Measurements from ENCODE around the gene YWHAH. TPM values are rescaled to one million over a fixed set of nuclear protein-coding genes. Genes with fewer than 3 reads are reported as not detected.

Gene YWHAH
- total and polyA plus RNA-seq, 9 of the 15 experiments (the other 6 are each of a cell fraction or from before 2014, with no cell fraction given) = 32.0 to 177 (median 114) TPM

GRCh38 chr22:31919730-31920129 is 24.6 kb upstream of the YWHAH start (continued):
- TF ChIP-seq, protein P1, sequence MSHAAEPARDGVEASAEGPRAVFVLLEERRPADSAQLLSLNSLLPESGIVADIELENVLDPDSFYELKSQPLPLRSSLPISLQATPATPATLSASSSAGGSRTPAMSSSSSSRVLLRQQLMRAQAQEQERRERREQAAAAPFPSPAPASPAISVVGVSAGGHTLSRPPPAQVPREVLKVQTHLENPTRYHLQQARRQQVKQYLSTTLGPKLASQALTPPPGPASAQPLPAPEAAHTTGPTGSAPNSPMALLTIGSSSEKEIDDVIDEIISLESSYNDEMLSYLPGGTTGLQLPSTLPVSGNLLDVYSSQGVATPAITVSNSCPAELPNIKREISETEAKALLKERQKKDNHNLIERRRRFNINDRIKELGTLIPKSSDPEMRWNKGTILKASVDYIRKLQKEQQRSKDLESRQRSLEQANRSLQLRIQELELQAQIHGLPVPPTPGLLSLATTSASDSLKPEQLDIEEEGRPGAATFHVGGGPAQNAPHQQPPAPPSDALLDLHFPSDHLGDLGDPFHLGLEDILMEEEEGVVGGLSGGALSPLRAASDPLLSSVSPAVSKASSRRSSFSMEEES (CRISPR knock-in tag; IDR thresholded peaks at IDR 0.05) = no peak
- TF ChIP-seq DACH1 (IDR thresholded peaks at IDR 0.05; ENCODE audit: partially characterized antibody) (no peak), USF1 (CRISPR knock-in tag; IDR thresholded peaks at IDR 0.05) (no peak), KDM4B (IDR thresholded peaks at IDR 0.05; ENCODE audit: borderline replicate concordance in 2 of 2, low read depth in 1 of 2) (no peak)

DNA sequence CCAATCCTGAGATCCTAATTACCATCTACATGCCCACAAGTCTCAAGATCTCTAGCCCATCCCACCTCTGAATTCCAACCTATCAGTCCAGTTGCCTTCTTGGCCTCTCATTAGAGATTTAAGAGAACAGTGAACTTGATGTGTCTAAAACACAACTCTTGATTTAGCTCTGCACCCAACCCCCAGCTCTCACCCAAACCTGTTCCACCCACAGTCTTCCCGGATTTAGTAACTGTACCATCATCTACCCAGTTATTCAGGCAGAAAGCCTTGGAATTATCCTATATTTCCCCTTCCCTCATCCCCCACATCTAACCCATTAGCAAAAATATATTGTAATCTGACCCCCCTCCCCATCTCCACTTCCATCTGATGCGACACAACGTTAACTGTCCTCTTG is 24.0 kb upstream of the YWHAH start:
- H3K27me3 ChIP-seq (ENCODE audit: control insufficient read depth in 2 of 2, insufficient read depth in 2 of 2, low read length in 2 of 2) = no peaks in the 10 kb centered on the region
- peaks cover 4% of the 10 kb centered on the region for H3K9me1 ChIP-seq (ENCODE audit: control insufficient read depth, insufficient read depth, low read length)
- ATAC-seq (no peak), FAIRE-seq (no peak), DNase-seq (ENCODE audit: extremely low read depth in 1 of 4, low spot score in 3 of 4) (no peak)
- no peak overlapping the region for H3K4me2 ChIP-seq (ENCODE audit: insufficient read depth, low read length)
- no peaks in the 10 kb centered on the region; the same call in 2 of the 3 replicates for H3K36me3 ChIP-seq (ENCODE audit: control insufficient read depth, insufficient read depth, low read length)
- H3K9me3 ChIP-seq (replicated peaks; ENCODE audit: control insufficient read depth, insufficient read depth, low read depth, low read length) = no peaks in the 10 kb centered on the region
- CTCF ChIA-PET (ENCODE audit: low intra/inter-chr PET ratio) = no interaction called here
- intact Hi-C loops (cut with micrococcal nuclease) (no loop called here), in situ Hi-C loops (cut with MboI) (no loop called here)
- no TSS peak for BruUV-seq (replicated peaks)
- H3K9ac ChIP-seq (ENCODE audit: insufficient read depth in 1 of 2, low read depth in 2 of 2, low read length in 2 of 2) = no peak overlapping the region
- TF ChIP-seq KAT2B (IDR thresholded peaks at IDR 0.05; ENCODE audit: low read depth, low read length) (no peak), POLR2H (tag; IDR thresholded peaks at IDR 0.05; ENCODE audit: low read depth) (no peak), MAFG (tag; conservative IDR thresholded peaks at IDR 0.05) (no peak), PCBP1 (IDR thresholded peaks at IDR 0.05; ENCODE audit: low read depth, low read length, poor library complexity, severe bottlenecking) (no peak), JUND (IDR thresholded peaks at IDR 0.05; ENCODE audit: borderline replicate concordance, low read depth, low read length) (no peak), JUND (tag; IDR thresholded peaks at IDR 0.05; ENCODE audit: borderline replicate concordance, low read depth, low read length) (no peak), TOE1 (IDR thresholded peaks at IDR 0.05; ENCODE audit: borderline replicate concordance) (no peak), TOE1 (CRISPR knock-in tag; IDR thresholded peaks at IDR 0.05; ENCODE audit: borderline replicate concordance, low read depth) (no peak), CREB3L1 (IDR thresholded peaks at IDR 0.05; ENCODE audit: borderline replicate concordance, low read depth) (no peak)
- TF ChIP-seq, protein P2, sequence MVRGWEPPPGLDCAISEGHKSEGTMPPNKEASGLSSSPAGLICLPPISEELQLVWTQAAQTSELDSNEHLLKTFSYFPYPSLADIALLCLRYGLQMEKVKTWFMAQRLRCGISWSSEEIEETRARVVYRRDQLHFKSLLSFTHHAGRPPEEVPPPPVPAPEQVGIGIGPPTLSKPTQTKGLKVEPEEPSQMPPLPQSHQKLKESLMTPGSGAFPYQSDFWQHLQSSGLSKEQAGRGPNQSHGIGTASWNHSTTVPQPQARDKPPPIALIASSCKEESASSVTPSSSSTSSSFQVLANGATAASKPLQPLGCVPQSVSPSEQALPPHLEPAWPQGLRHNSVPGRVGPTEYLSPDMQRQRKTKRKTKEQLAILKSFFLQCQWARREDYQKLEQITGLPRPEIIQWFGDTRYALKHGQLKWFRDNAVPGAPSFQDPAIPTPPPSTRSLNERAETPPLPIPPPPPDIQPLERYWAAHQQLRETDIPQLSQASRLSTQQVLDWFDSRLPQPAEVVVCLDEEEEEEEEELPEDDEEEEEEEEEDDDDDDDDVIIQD (CRISPR knock-in tag; IDR thresholded peaks at IDR 0.05) = no peak
- H3K4me3 ChIP-seq = no peak overlapping the region
- H3K4me1 ChIP-seq (replicated peaks in 1 of 2; ENCODE audit: control insufficient read depth in 2 of 2, insufficient read depth in 2 of 2, low read length in 2 of 2) = peaks cover 5 to 8% of the 10 kb centered on the region in 2 experiments; a peak in 4 of 5 replicates
- H3K27ac ChIP-seq (ENCODE audit: extremely low read depth, low read depth, low read length) = no peak overlapping the region
- H4K20me1 ChIP-seq (replicated peaks; ENCODE audit: control insufficient read depth, insufficient read depth, low read length) = no peaks in the 10 kb centered on the region
- POLR2A ChIA-PET = interaction anchor here (0.8 kb wide), 1 partner anchor 10 kb away, joined by 3 read pairs; no protein-coding TSS in a partner anchor
- H3K79me2 ChIP-seq (ENCODE audit: control insufficient read depth, insufficient read depth, low read length) = no peaks in the 10 kb centered on the region
- 69% methylated on average over 3 of the region's 3 CpGs for WGBS (ENCODE audit: insufficient coverage, low coverage, missing lambda C conversion rate)
- H2AFZ ChIP-seq (ENCODE audit: low read depth, low read length) = no peak overlapping the region
